DOHH2 (cell line): ENCODE results near the gene SCT.

Source experiments
- H3F3A ChIP-seq: fragments of 200-600 bp; sonication (generic), shearing (Covaris generic); 2 replicates; pipeline ENCODE4 v1.6.0; 2016; ENCODE audit warnings: antibody characterized with exemption, mild to moderate bottlenecking; ENCODE audit not compliant: control insufficient read depth, insufficient read depth
- H3K27ac ChIP-seq: fragments of 200-600 bp; sonication (generic); 2 replicates; pipeline ENCODE4 v1.5.1; 2014; ENCODE audit warnings: low read depth, mild to moderate bottlenecking, low read length, moderate library complexity
- H3K27me3 ChIP-seq: fragments of 200-600 bp; sonication (generic); 2 replicates; pipeline ENCODE4 v1.6.1; 2014; ENCODE audit warnings: mild to moderate bottlenecking, low read length, mixed read lengths; ENCODE audit not compliant: control insufficient read depth
- H3K36me3 ChIP-seq: fragments of 200-600 bp; sonication (generic); 2 replicates; pipeline ENCODE4 v1.6.1; 2014; ENCODE audit warnings: mild to moderate bottlenecking, low read length, moderate library complexity, mixed read lengths; ENCODE audit not compliant: control insufficient read depth
- H3K4me1 ChIP-seq: fragments of 200-600 bp; sonication (generic); 2 replicates; pipeline ENCODE4 v1.6.1; 2014; ENCODE audit warnings: mild to moderate bottlenecking, low read length, mixed read lengths; ENCODE audit not compliant: control insufficient read depth
- H3K4me2 ChIP-seq: fragments of 200-600 bp; sonication (generic); 2 replicates; pipeline ENCODE4 v1.6.0; 2014; ENCODE audit warnings: mild to moderate bottlenecking, low read length, moderate library complexity
- H3K4me3 ChIP-seq: fragments of 200-600 bp; sonication (generic); 2 replicates; pipeline ENCODE4 v1.5.1; 2014; ENCODE audit warnings: mild to moderate bottlenecking, low read length, mixed read lengths
- H3K79me2 ChIP-seq: fragments of 200-600 bp; sonication (generic); 2 replicates; pipeline ENCODE4 v1.6.1; 2014; ENCODE audit warnings: mild to moderate bottlenecking, low read length, mixed read lengths; ENCODE audit not compliant: control insufficient read depth
- H3K9me2 ChIP-seq: fragments of 200-600 bp; sonication (generic); replicated peaks from 2 replicates; pipeline ENCODE4 v1.6.1; 2014; ENCODE audit warnings: mild to moderate bottlenecking, low read length, mixed read lengths; ENCODE audit not compliant: control insufficient read depth
- H3K9me3 ChIP-seq: fragments of 200-600 bp; sonication (generic); 2 replicates; pipeline ENCODE4 v1.6.1; 2014; ENCODE audit warnings: antibody characterized with exemption, low read length, mixed read lengths; ENCODE audit not compliant: control insufficient read depth, insufficient read depth
- H4K20me1 ChIP-seq: fragments of 200-600 bp; sonication (generic); 2 replicates; pipeline ENCODE4 v1.6.0; 2014; ENCODE audit warnings: low read depth, mild to moderate bottlenecking, antibody characterized with exemption, low read length, moderate library complexity; ENCODE audit not compliant: control insufficient read depth, insufficient read depth
- CTCF ChIP-seq: fragments of 200-600 bp; sonication (generic); IDR thresholded peaks from one replicate; pipeline ENCODE4 v1.5.1; 2014; ENCODE audit warnings: antibody characterized with exemption, mild to moderate bottlenecking, low read depth, low read length; ENCODE audit not compliant: poor library complexity, severe bottlenecking
- EZH2phosphoT487 ChIP-seq: fragments of 200-600 bp; sonication (generic); IDR thresholded peaks from 2 replicates; pipeline ENCODE4 v1.6.1; 2017; ENCODE audit warnings: borderline replicate concordance, mild to moderate bottlenecking, antibody characterized with exemption, low read length, moderate library complexity, mixed read lengths

The SCT gene

GRCh38 chr11:612961-613300 is 14.1 kb downstream of the SCT start:
- peaks cover 8% of the 10 kb centered on the region for H4K20me1 ChIP-seq
- no peak overlapping the region for H3K4me3 ChIP-seq
- peaks cover 55% of the 10 kb centered on the region for H3K36me3 ChIP-seq

GRCh38 chr11:612201-612960 is 14.6 kb downstream of the SCT start:
- Histone ChIP-seq H3K4me2 (no peak overlapping the region), H3K9me3 (no peaks in the 10 kb centered on the region), H3K4me3 (no peak overlapping the region), H3K36me3 (peaks cover 60% of the 10 kb centered on the region), H3F3A (peaks cover 10% of the 10 kb centered on the region; the same call in 1 of the 2 replicates), H3K9me2 (no peaks in the 10 kb centered on the region), H3K27ac (no peak overlapping the region), H3K27me3 (no peaks in the 10 kb centered on the region), H3K4me1 (peaks cover 31% of the 10 kb centered on the region), H4K20me1 (peaks cover 8% of the 10 kb centered on the region), H3K79me2 (peaks cover 6% of the 10 kb centered on the region)
- TF ChIP-seq EZH2phosphoT487, result no peak
- TF ChIP-seq CTCF, result no peak

More at GRCh38 chr11:612961-613300, 14.1 kb downstream of the SCT start:
- no peak for TF ChIP-seq EZH2phosphoT487
- Histone ChIP-seq H3K27me3 (no peaks in the 10 kb centered on the region), H3K79me2 (peaks cover 6% of the 10 kb centered on the region), H3K27ac (no peak overlapping the region), H3K9me3 (no peaks in the 10 kb centered on the region), H3K4me2 (no peak overlapping the region), H3K4me1 (peaks cover 31% of the 10 kb centered on the region), H3F3A (peaks cover 10% of the 10 kb centered on the region; the same call in 1 of the 2 replicates), H3K9me2 (no peaks in the 10 kb centered on the region)

- Histone ChIP-seq H3K79me2 (no peaks in the 10 kb centered on the region; the same call in none of the 2 replicates), H3K4me2 (no peak overlapping the region), H3K9me3 (no peaks in the 10 kb centered on the region), H3K27ac (no peak overlapping the region), H3F3A (peaks cover 9% of the 10 kb centered on the region; the same call in 1 of the 2 replicates), H4K20me1 (peaks cover 11% of the 10 kb centered on the region), H3K4me3 (no peak overlapping the region), H3K27me3 (no peaks in the 10 kb centered on the region), H3K9me2 (no peaks in the 10 kb centered on the region), H3K4me1 (peaks cover 27% of the 10 kb centered on the region), H3K36me3 (peaks cover 70% of the 10 kb centered on the region)
- TF ChIP-seq CTCF (no peak), EZH2phosphoT487 (no peak)
Measured at GRCh38 chr11:611001-611996, 15.7 kb downstream of the SCT start.
